IMR-90 (cell line): Measurements from ENCODE around the gene TPM2. TPM values are rescaled to one million over a fixed set of nuclear protein-coding genes. Genes with fewer than 3 reads are reported as not detected.
A peak's percentile ranks its signal among the peaks of the same experiment; 100 is the strongest.

Experiments
- ATAC-seq: fragments of 200-7000 bp; cut with Tn5 transposase; 2 replicates; pipeline ENCODE4 v1.9.1; 2020; ENCODE audit warnings: low read depth, mild to moderate bottlenecking, moderate library complexity
- BruUV-seq: library from RNA; stranded (reverse); fragments of 400-500 nt; replicated peaks from 2 replicates; lab custom pipeline; 2021; lab: Mats Ljungman, UMichigan
- CTCF ChIA-PET: fragments of 300-600 bp; formaldehyde crosslinking; extraction: SDS; loops from one replicate; lab custom pipeline; 2021; ENCODE audit warnings: antibody characterized with exemption; lab: Yijun Ruan, JAX
- POLR2A ChIA-PET: fragments of 300-600 bp; sonication (Branson Sonifier 250); formaldehyde crosslinking; loops from one replicate; lab custom pipeline; 2022; ENCODE audit warnings: antibody characterized with exemption; ENCODE audit not compliant: unreplicated experiment; lab: Charles Lee
- DNase-seq: peaks from one replicate; pipeline ENCODE4 v3.0.0; 2013
- H2AFZ ChIP-seq: replicated peaks from 2 replicates; pipeline ENCODE3; 2013; ENCODE audit warnings: low read length, mild to moderate bottlenecking; ENCODE audit not compliant: poor library complexity
- H2AK5ac ChIP-seq: 2 replicates; pipeline ENCODE4 v1.6.1; 2013; ENCODE audit warnings: low read depth, low read length, inconsistent platforms
- H2AK9ac ChIP-seq: replicated peaks from 2 replicates; pipeline ENCODE3; 2013; ENCODE audit warnings: mild to moderate bottlenecking, low read depth, low read length, moderate library complexity; ENCODE audit not compliant: poor library complexity
- H2BK120ac ChIP-seq: 2 replicates; pipeline ENCODE4 v1.6.1; 2013; ENCODE audit warnings: low read depth, low read length, inconsistent platforms
- H2BK15ac ChIP-seq: 3 replicates; pipeline ENCODE4 v1.6.1; 2013; ENCODE audit warnings: low read depth, low read length, inconsistent platforms
- H2BK20ac ChIP-seq: 2 replicates; pipeline ENCODE4 v1.6.1; 2013; ENCODE audit warnings: low read depth, mild to moderate bottlenecking, inconsistent platforms, low read length, moderate library complexity
- H2BK5ac ChIP-seq: 2 replicates; pipeline ENCODE4 v1.6.1; 2013; ENCODE audit warnings: mild to moderate bottlenecking, low read depth, low read length, inconsistent platforms; ENCODE audit not compliant: poor library complexity, severe bottlenecking
- H3K14ac ChIP-seq: replicated peaks from 2 replicates; pipeline ENCODE4 v1.6.1; 2013; ENCODE audit warnings: low read depth, low read length, inconsistent platforms
- H3K18ac ChIP-seq: 2 replicates; pipeline ENCODE4 v1.6.1; 2013; ENCODE audit warnings: low read depth, low read length, control low read depth
- H3K23ac ChIP-seq: 2 replicates; pipeline ENCODE4 v1.6.1; 2013; ENCODE audit warnings: low read depth, low read length, inconsistent platforms
- H3K27ac ChIP-seq: 2 replicates; pipeline ENCODE4 v1.5.1; 2013; ENCODE audit warnings: mild to moderate bottlenecking, control low read depth, low read length; ENCODE audit not compliant: insufficient read depth
- H3K27me3 ChIP-seq: 2 replicates; pipeline ENCODE4 v1.6.1; 2013; ENCODE audit warnings: low read length; ENCODE audit not compliant: control insufficient read depth, insufficient read depth
- H3K36me3 ChIP-seq: 2 replicates; pipeline ENCODE4 v1.6.1; 2013; ENCODE audit warnings: low read length, mixed read lengths; ENCODE audit not compliant: control insufficient read depth, insufficient read depth
- H3K4ac ChIP-seq: 2 replicates; pipeline ENCODE4 v1.6.1; 2013; ENCODE audit warnings: low read depth, low read length, inconsistent platforms
- H3K4me1 ChIP-seq: 2 replicates; pipeline ENCODE4 v1.6.1; 2013; ENCODE audit warnings: low read length, mixed read lengths; ENCODE audit not compliant: control insufficient read depth, insufficient read depth
- H3K4me2 ChIP-seq: 2 replicates; pipeline ENCODE4 v1.6.1; 2013; ENCODE audit warnings: low read depth, mild to moderate bottlenecking, control low read depth, low read length, moderate library complexity
- H3K4me3 ChIP-seq: 2 replicates; pipeline ENCODE4 v1.5.1; 2013; ENCODE audit warnings: low read depth, mild to moderate bottlenecking, control low read depth, low read length, moderate library complexity; ENCODE audit not compliant: insufficient read depth
- H3K56ac ChIP-seq: 2 replicates; pipeline ENCODE4 v1.6.1; 2013; ENCODE audit warnings: low read length, inconsistent platforms; ENCODE audit not compliant: insufficient read depth; ENCODE audit errors: extremely low read depth
- H3K79me1 ChIP-seq, 2 experiments: 2 replicates each; pipeline ENCODE4 v1.6.1; 2013; ENCODE audit warnings: low read length in 2 of 2, inconsistent platforms in 1 of 2, low read depth in 1 of 2
- H3K9ac ChIP-seq: 2 replicates; pipeline ENCODE4 v1.6.1; 2013; ENCODE audit warnings: low read depth, low read length, control low read depth
- H3K9me1 ChIP-seq: 2 replicates; pipeline ENCODE4 v1.6.1; 2013; ENCODE audit warnings: low read length, inconsistent platforms; ENCODE audit not compliant: insufficient read depth
- H3K9me3 ChIP-seq: 2 replicates; pipeline ENCODE4 v1.6.1; 2013; ENCODE audit warnings: low read length; ENCODE audit not compliant: control insufficient read depth, insufficient read depth
- H4K20me1 ChIP-seq: 2 replicates; pipeline ENCODE4 v1.6.1; 2013; ENCODE audit warnings: low read length, inconsistent platforms; ENCODE audit not compliant: insufficient read depth
- H4K5ac ChIP-seq: 2 replicates; pipeline ENCODE4 v1.6.1; 2013; ENCODE audit warnings: mild to moderate bottlenecking, low read depth, low read length, control low read depth
- H4K8ac ChIP-seq, 2 experiments: 2 replicates each; pipeline ENCODE4 v1.6.1; 2013; ENCODE audit warnings: low read depth in 2 of 2, low read length in 2 of 2, control low read depth in 1 of 2, inconsistent platforms in 1 of 2
- H4K91ac ChIP-seq: 2 replicates; pipeline ENCODE4 v1.6.1; 2013; ENCODE audit warnings: low read depth, low read length, inconsistent platforms; ENCODE audit not compliant: insufficient read depth
- BHLHE40 ChIP-seq: fragments of 150-350 bp; IDR thresholded peaks from 2 replicates; pipeline ENCODE4 v1.6.1; 2016; ENCODE audit warnings: mild to moderate bottlenecking, low read depth, low read length
- CEBPB ChIP-seq: IDR thresholded peaks from 2 replicates; pipeline ENCODE4 v1.6.1; 2012; ENCODE audit warnings: low read depth, low read length, improper control_type of control experiment
- CHD1 ChIP-seq: IDR thresholded peaks from 2 replicates; pipeline ENCODE4 v1.6.1; 2012; ENCODE audit warnings: low read depth, low read length, improper control_type of control experiment
- ELK1 ChIP-seq: fragments of 150-350 bp; IDR thresholded peaks from 2 replicates; pipeline ENCODE4 v1.6.1; 2016; ENCODE audit warnings: low read depth, mild to moderate bottlenecking, low read length, moderate library complexity, borderline replicate concordance
- FOS ChIP-seq: fragments of 150-350 bp; IDR thresholded peaks from 2 replicates; pipeline ENCODE4 v1.6.1; 2016; ENCODE audit warnings: low read depth, low read length
- MAFK ChIP-seq: IDR thresholded peaks from 2 replicates; pipeline ENCODE4 v1.6.1; 2012; ENCODE audit warnings: low read depth, low read length, improper control_type of control experiment
- MAZ ChIP-seq: IDR thresholded peaks from 2 replicates; pipeline ENCODE4 v1.6.1; 2012; ENCODE audit warnings: low read depth, mild to moderate bottlenecking, low read length, improper control_type of control experiment, moderate library complexity, borderline replicate concordance
- MXI1 ChIP-seq: IDR thresholded peaks from 2 replicates; pipeline ENCODE4 v1.6.1; 2012; ENCODE audit warnings: low read depth, mild to moderate bottlenecking, low read length, moderate library complexity, borderline replicate concordance
- NFE2L2 ChIP-seq: fragments of 150-350 bp; IDR thresholded peaks from 2 replicates; pipeline ENCODE4 v1.6.1; 2016; ENCODE audit warnings: low read depth, mild to moderate bottlenecking, low read length
- POLR2A ChIP-seq: IDR thresholded peaks from 2 replicates; pipeline ENCODE4 v1.6.1; 2012; ENCODE audit warnings: mild to moderate bottlenecking, low read depth, low read length
- RAD21 ChIP-seq: IDR thresholded peaks from 2 replicates; pipeline ENCODE4 v1.6.1; 2012; ENCODE audit warnings: low read length, improper control_type of control experiment
- RCOR1 ChIP-seq: IDR thresholded peaks from 2 replicates; pipeline ENCODE4 v1.6.1; 2012; ENCODE audit warnings: mild to moderate bottlenecking, low read length, improper control_type of control experiment; ENCODE audit not compliant: insufficient replicate concordance
- RFX5 ChIP-seq: IDR thresholded peaks from 2 replicates; pipeline ENCODE4 v1.8.0; 2012; ENCODE audit warnings: low read depth, mild to moderate bottlenecking, low read length, moderate library complexity
- SMC3 ChIP-seq: fragments of 150-350 bp; IDR thresholded peaks from 2 replicates; pipeline ENCODE4 v1.6.1; 2016; ENCODE audit warnings: low read depth, mild to moderate bottlenecking, antibody characterized with exemption, low read length, moderate library complexity
- WGBS, 2 experiments: methylation state at CpG; one replicate each; pipeline versions ENCODE4 v1.1.5 to v1.1.7; 2013; ENCODE audit warnings: missing lambda C conversion rate in 2 of 2; ENCODE audit not compliant: insufficient read length in 1 of 2; ENCODE audit errors: extremely low coverage in 2 of 2; 5-methylcytosine and 5-hydroxymethylcytosine counted together
- dilution Hi-C: fragments of 300-500 bp; cut with HindIII; formaldehyde crosslinking; loops from one replicate; pipeline ENCODE4 v1.14.3; 2018; ENCODE audit warnings: low sequenced_read_pairs; ENCODE audit not compliant: unreplicated experiment
- in situ Hi-C: fragments of 300-500 bp; cut with MboI; formaldehyde crosslinking; loops from 3 replicates; pipeline ENCODE4 v1.14.3; 2019; ENCODE audit warnings: low sequenced_read_pairs, inconsistent platforms, mixed read lengths
- intact Hi-C: fragments of 100-400 bp; cut with micrococcal nuclease; formaldehyde crosslinking; loops from 2 replicates; pipeline ENCODE4 v1.10.0; 2022
- polyA plus RNA-seq, 3 experiments: library from polyadenylated mRNA; depleted of rRNA; stranded (reverse); fragments of >200 nt; gene quantifications; 2 replicates each; pipeline ENCODE4 v1.2.3, GENCODE V29; 2012; ENCODE audit warnings: low replicate concordance in 1 of 3
- total RNA-seq: library from RNA; depleted of rRNA; stranded (reverse); fragments of >200 nt; gene quantifications from 2 replicates; pipeline ENCODE4 v1.2.3, GENCODE V29; 2012
- TF ChIP-seq, protein P1 (sequence below): conservative IDR thresholded peaks from 2 replicates; pipeline ENCODE4 v1.5.1; 2012; ENCODE audit warnings: mild to moderate bottlenecking, low read depth, low read length, improper control_type of control experiment
- TF ChIP-seq, protein P2 (sequence below): fragments of 150-350 bp; IDR thresholded peaks from 2 replicates; pipeline ENCODE4 v1.6.1; 2017; ENCODE audit warnings: mild to moderate bottlenecking, antibody characterized with exemption, low read length, low read depth

TPM2 gene
- total and polyA plus RNA-seq, 2 of the 4 experiments (the other 2 are of a cell fraction), result 960 to 2,500 TPM

GRCh38 chr9:35679091-35679490 lies 10.6 kb downstream of the TPM2 start:
- ChIA-PET POLR2A (interaction anchor here (2.2 to 2.7 kb wide), 2 partner anchors 11 to 18 kb away, joined by 11 to 25 read pairs; partner anchors contain the start of gene TPM2), CTCF (no interaction called here)
- Histone ChIP-seq H3K4me2 (no peak overlapping the region), H3K4ac (peak overlapping the region; percentile 50), H2BK5ac (peak overlapping the region; percentile 39), H3K79me1 (peaks cover 9 to 40% of the 10 kb centered on the region in 2 experiments), H3K27me3 (no peaks in the 10 kb centered on the region), H3K9me3 (no peaks in the 10 kb centered on the region), H3K23ac (no peak overlapping the region), H2AFZ (no peak overlapping the region), H3K9me1 (peaks cover 44% of the 10 kb centered on the region), H3K18ac (no peak overlapping the region; the same call in 1 of the 2 replicates), H4K91ac (peak overlapping the region; percentile 61), H4K8ac (no peak overlapping the region), H3K27ac (peak overlapping the region; percentile 36; the same call in 1 of the 2 replicates), H3K56ac (no peak overlapping the region), H3K14ac (0 out of 2 replicates have a peak overlapping the region, but pooled peaks have one; percentile 14), H3K36me3 (peaks cover 27% of the 10 kb centered on the region), H3K4me1 (peaks cover 36% of the 10 kb centered on the region), H2AK9ac (no peak overlapping the region), H2AK5ac (peak overlapping the region; percentile 68), H3K4me3 (no peak overlapping the region), H2BK120ac (peak overlapping the region; percentile 59), H2BK15ac (peak overlapping the region; percentile 23; the same call in 1 of the 3 replicates), H3K9ac (no peak overlapping the region), H4K20me1 (peaks cover 42% of the 10 kb centered on the region), H2BK20ac (peak overlapping the region; percentile 55; the same call in 1 of the 2 replicates), H4K5ac (peak overlapping the region; percentile 4; the same call in 1 of the 2 replicates)
- in situ Hi-C loops (no loop called here), dilution Hi-C loops (no loop called here), intact Hi-C loops (no loop called here)
- no peak for ATAC-seq
- no peak for TF ChIP-seq CHD1
- TF ChIP-seq RAD21, result no peak
- TF ChIP-seq ELK1, result no peak
- no peak for TF ChIP-seq RFX5
- no peak for TF ChIP-seq BHLHE40
- TF ChIP-seq, protein P1, sequence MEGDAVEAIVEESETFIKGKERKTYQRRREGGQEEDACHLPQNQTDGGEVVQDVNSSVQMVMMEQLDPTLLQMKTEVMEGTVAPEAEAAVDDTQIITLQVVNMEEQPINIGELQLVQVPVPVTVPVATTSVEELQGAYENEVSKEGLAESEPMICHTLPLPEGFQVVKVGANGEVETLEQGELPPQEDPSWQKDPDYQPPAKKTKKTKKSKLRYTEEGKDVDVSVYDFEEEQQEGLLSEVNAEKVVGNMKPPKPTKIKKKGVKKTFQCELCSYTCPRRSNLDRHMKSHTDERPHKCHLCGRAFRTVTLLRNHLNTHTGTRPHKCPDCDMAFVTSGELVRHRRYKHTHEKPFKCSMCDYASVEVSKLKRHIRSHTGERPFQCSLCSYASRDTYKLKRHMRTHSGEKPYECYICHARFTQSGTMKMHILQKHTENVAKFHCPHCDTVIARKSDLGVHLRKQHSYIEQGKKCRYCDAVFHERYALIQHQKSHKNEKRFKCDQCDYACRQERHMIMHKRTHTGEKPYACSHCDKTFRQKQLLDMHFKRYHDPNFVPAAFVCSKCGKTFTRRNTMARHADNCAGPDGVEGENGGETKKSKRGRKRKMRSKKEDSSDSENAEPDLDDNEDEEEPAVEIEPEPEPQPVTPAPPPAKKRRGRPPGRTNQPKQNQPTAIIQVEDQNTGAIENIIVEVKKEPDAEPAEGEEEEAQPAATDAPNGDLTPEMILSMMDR, result no peak
- TF ChIP-seq, protein P2, sequence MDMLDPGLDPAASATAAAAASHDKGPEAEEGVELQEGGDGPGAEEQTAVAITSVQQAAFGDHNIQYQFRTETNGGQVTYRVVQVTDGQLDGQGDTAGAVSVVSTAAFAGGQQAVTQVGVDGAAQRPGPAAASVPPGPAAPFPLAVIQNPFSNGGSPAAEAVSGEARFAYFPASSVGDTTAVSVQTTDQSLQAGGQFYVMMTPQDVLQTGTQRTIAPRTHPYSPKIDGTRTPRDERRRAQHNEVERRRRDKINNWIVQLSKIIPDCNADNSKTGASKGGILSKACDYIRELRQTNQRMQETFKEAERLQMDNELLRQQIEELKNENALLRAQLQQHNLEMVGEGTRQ, result no peak
- no peak for TF ChIP-seq NFE2L2
- TF ChIP-seq FOS, result no peak
- no peak for TF ChIP-seq MAFK
- TF ChIP-seq RCOR1, result no peak
- no peak for TF ChIP-seq POLR2A
- no peak for TF ChIP-seq CEBPB
- TF ChIP-seq MXI1, result no peak
- TF ChIP-seq SMC3, result no peak
- TF ChIP-seq MAZ, result no peak
- no TSS peak for BruUV-seq
- WGBS, 2 experiments, result no CpG with 5 or more reads among the region's 5 CpGs
- DNase-seq, result no peak
